Hepatocyte (in vitro differentiated cells): ENCODE results near the gene RIPOR1.
"Not testable (repeated sequence)": the region's sequence is repeated elsewhere in the genome, so short reads cannot be mapped to it uniquely, and the experiment has no call there.

Source experiments
- EZH2 ChIP-seq: fragments of 200-600 bp; sonication (generic); IDR thresholded peaks from 2 replicates; pipeline ENCODE4 v1.6.1; 2016; ENCODE audit warnings: antibody characterized with exemption, mild to moderate bottlenecking, borderline replicate concordance
- EZH2phosphoT487 ChIP-seq: fragments of 200-600 bp; sonication (generic); IDR thresholded peaks from one replicate; pipeline ENCODE4 v1.6.1; 2018; ENCODE audit warnings: antibody characterized with exemption, mild to moderate bottlenecking, low read depth, moderate library complexity; ENCODE audit not compliant: unreplicated experiment, severe bottlenecking
- TF ChIP-seq, protein P1 (sequence below): fragments of 200-600 bp; sonication (generic); IDR thresholded peaks from 2 replicates; pipeline ENCODE4 v1.5.1; 2016; ENCODE audit warnings: antibody characterized with exemption, mild to moderate bottlenecking; ENCODE audit not compliant: poor library complexity

DNA sequence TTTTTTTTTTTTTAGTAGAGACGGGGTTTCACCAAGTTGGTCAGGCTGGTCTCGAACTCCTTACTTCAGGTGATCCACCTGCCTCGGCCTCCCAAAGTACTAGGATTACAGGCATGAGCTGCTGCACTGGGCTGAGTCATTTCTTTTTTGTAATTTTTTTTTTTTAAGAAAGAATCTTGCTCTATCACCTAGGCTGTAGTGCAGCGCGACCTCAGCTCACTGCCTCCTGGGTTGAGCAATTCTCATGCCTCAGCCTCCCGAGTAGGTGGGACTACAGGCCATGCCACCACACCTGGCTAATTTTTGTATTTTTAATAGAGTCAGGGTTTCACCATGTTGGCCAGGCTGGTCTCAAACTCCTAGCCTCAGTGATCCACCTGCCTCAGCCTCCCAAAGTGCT lies 5.4 kb downstream of the RIPOR1 start:
- not testable (repeated sequence) for TF ChIP-seq EZH2, EZH2phosphoT487
- TF ChIP-seq, protein P1, sequence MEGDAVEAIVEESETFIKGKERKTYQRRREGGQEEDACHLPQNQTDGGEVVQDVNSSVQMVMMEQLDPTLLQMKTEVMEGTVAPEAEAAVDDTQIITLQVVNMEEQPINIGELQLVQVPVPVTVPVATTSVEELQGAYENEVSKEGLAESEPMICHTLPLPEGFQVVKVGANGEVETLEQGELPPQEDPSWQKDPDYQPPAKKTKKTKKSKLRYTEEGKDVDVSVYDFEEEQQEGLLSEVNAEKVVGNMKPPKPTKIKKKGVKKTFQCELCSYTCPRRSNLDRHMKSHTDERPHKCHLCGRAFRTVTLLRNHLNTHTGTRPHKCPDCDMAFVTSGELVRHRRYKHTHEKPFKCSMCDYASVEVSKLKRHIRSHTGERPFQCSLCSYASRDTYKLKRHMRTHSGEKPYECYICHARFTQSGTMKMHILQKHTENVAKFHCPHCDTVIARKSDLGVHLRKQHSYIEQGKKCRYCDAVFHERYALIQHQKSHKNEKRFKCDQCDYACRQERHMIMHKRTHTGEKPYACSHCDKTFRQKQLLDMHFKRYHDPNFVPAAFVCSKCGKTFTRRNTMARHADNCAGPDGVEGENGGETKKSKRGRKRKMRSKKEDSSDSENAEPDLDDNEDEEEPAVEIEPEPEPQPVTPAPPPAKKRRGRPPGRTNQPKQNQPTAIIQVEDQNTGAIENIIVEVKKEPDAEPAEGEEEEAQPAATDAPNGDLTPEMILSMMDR, result not testable (repeated sequence)
